Osteocyte (in vitro differentiated cells): ENCODE results near the gene ZNF532. TPM values are rescaled to one million over a fixed set of nuclear protein-coding genes. Genes with fewer than 3 reads are reported as not detected.

Source experiments
- DNase-seq: peaks from one replicate; pipeline ENCODE4 v3.0.0; 2021; ENCODE audit warnings: mixed read lengths; ENCODE audit not compliant: unreplicated experiment; ENCODE audit errors: extremely low spot score
- H3K27ac Mint-ChIP-seq: one replicate; pipeline ENCODE4 v1.8.0; 2021; ENCODE audit warnings: mild to moderate bottlenecking, mixed read lengths; ENCODE audit not compliant: unreplicated experiment
- H3K27me3 Mint-ChIP-seq: one replicate; pipeline ENCODE4 v1.8.0; 2021; ENCODE audit warnings: mixed read lengths; ENCODE audit not compliant: unreplicated experiment
- H3K36me3 Mint-ChIP-seq: one replicate; pipeline ENCODE4 v1.8.0; 2021; ENCODE audit warnings: mixed read lengths; ENCODE audit not compliant: unreplicated experiment
- H3K4me1 Mint-ChIP-seq: one replicate; pipeline ENCODE4 v1.8.0; 2021; ENCODE audit warnings: mixed read lengths; ENCODE audit not compliant: unreplicated experiment
- H3K4me3 Mint-ChIP-seq: one replicate; pipeline ENCODE4 v1.8.0; 2021; ENCODE audit warnings: mild to moderate bottlenecking, moderate library complexity, mixed read lengths; ENCODE audit not compliant: unreplicated experiment
- H3K9me3 Mint-ChIP-seq: one replicate; pipeline ENCODE4 v1.8.0; 2021; ENCODE audit warnings: mixed read lengths; ENCODE audit not compliant: unreplicated experiment
- total RNA-seq: library from RNA; stranded (reverse); gene quantifications from 2 replicates; pipeline ENCODE4 v1.2.1, GENCODE V29; 2021
- TF ChIP-seq, protein P1 (sequence below): fragments of 200-600 bp; sonication (generic); IDR thresholded peaks from 2 replicates; pipeline ENCODE4 v1.5.0; 2021; ENCODE audit warnings: antibody characterized with exemption, mild to moderate bottlenecking, moderate library complexity

ZNF532 gene
- total RNA-seq, 1 donor from 2014 or later, result 92.7 TPM

DNA sequence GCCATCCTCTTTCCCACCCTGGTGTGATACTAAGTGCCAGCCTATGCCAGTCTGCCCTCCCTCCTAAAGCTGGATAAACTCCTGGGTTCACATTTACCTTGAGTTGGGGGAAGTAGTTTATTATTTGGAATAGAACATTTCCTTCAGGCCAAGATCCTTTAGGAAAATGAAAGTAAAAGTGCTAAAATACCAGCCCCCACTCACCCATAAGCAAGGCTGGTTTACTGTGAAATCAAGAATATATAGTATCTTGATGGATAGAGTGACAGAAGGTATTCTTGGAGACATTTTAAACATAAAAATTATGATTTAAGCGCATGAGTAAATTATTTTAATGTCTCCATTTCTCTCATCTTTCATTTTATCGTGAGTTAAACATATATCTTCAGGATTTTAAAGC is 27.1 kb downstream of the ZNF532 start:
- Mint-ChIP-seq H3K36me3 (peaks cover 17% of the 10 kb centered on the region), H3K27me3 (no peaks in the 10 kb centered on the region), H3K27ac (peak overlapping the region; percentile 96), H3K9me3 (no peaks in the 10 kb centered on the region), H3K4me1 (peaks cover 44% of the 10 kb centered on the region), H3K4me3 (peak overlapping the region; percentile 58)
- TF ChIP-seq, protein P1, sequence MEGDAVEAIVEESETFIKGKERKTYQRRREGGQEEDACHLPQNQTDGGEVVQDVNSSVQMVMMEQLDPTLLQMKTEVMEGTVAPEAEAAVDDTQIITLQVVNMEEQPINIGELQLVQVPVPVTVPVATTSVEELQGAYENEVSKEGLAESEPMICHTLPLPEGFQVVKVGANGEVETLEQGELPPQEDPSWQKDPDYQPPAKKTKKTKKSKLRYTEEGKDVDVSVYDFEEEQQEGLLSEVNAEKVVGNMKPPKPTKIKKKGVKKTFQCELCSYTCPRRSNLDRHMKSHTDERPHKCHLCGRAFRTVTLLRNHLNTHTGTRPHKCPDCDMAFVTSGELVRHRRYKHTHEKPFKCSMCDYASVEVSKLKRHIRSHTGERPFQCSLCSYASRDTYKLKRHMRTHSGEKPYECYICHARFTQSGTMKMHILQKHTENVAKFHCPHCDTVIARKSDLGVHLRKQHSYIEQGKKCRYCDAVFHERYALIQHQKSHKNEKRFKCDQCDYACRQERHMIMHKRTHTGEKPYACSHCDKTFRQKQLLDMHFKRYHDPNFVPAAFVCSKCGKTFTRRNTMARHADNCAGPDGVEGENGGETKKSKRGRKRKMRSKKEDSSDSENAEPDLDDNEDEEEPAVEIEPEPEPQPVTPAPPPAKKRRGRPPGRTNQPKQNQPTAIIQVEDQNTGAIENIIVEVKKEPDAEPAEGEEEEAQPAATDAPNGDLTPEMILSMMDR, result no peak
- no peak for DNase-seq

DNA sequence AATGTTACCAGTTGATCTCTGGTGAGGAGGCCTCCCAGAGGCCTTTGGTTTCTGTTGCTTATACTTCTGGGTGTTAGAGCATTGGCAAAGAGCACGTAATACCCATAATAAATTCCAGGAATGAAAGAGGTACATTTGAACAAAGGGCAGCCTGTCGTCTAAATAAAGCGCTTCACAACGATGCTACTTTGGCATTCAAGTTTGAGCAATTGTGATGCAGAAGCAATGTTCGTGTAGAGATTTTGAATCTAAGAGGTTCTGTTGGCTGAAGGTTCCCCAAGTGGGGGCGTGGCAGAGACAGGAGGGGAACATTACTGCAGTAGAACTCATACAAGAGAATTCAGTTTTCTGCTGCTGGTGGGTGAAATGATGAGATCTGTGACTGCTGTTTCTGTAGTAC is 27.8 kb downstream of the ZNF532 start:
- TF ChIP-seq, protein P1, result no peak
- H3K27ac Mint-ChIP-seq, result peak overlapping the region; percentile 96
- peaks cover 17% of the 10 kb centered on the region for H3K36me3 Mint-ChIP-seq
- H3K27me3 Mint-ChIP-seq, result no peaks in the 10 kb centered on the region
- no peak overlapping the region for H3K4me3 Mint-ChIP-seq
- H3K9me3 Mint-ChIP-seq, result no peaks in the 10 kb centered on the region
- peaks cover 40% of the 10 kb centered on the region for H3K4me1 Mint-ChIP-seq
- DNase-seq, result no peak

DNA sequence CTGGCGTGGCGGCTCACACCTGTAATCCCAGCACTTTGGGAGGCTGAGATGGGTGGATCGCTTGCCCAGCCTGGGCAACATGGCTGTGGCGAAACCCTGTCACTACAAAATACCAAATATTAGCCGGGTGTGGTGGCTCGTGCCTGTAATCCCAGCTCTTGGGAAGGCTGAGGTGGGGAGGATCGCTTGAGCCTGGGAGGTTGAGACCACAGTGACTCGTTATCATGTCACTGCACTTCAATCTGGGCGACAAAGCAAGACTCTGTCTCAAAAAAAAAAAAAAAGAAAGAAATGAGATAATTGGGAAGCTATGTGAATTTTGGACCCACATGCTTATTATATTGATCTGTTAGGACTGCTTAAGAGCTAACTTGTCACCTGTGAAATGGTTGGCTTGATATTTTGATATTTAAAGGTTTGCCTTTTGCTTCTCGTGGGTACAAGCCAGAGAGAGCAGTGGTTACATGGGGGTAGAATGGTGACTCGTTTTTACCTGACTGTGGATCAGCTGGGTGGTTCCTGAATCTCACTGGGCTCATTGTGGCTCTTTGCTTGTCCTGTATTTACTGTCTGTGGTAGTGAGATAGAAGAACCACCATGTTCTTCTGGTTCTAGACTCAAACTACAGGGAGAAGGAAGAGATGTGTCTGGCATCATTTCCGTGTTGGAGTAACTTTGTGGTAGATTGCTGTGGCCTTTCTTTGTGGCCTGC is 28.9 kb downstream of the ZNF532 start:
- H3K27ac Mint-ChIP-seq, result peak overlapping the region; percentile 38
- H3K36me3 Mint-ChIP-seq, result peaks cover 17% of the 10 kb centered on the region
- H3K27me3 Mint-ChIP-seq, result no peaks in the 10 kb centered on the region
- no peak for DNase-seq
- peaks cover 38% of the 10 kb centered on the region for H3K4me1 Mint-ChIP-seq
- TF ChIP-seq, protein P1, result no peak
- H3K4me3 Mint-ChIP-seq, result no peak overlapping the region
- no peaks in the 10 kb centered on the region for H3K9me3 Mint-ChIP-seq

DNA sequence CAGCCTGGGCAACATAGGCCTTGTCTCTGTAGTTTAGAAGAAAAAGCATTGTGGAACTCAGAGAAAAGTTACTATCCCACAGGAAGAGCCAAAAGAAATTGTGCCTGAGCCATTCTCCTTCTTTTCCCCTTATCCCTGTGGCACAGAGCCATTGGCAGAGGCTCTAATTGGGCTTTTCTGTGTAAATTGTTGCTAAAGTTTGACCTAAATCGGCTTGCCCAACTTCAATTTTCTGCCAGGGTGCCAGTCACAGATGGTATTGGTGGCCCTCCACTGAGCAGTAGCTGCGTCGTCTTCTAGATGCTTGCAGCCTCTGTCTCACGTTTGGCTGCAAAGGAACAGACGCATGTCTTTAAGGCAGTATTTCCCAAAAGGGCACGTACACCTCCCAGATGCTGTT is 30.3 kb downstream of the ZNF532 start:
- TF ChIP-seq, protein P1, result no peak
- Mint-ChIP-seq H3K27me3 (no peaks in the 10 kb centered on the region), H3K9me3 (no peaks in the 10 kb centered on the region), H3K36me3 (peaks cover 17% of the 10 kb centered on the region), H3K27ac (no peak overlapping the region), H3K4me3 (no peak overlapping the region), H3K4me1 (peaks cover 44% of the 10 kb centered on the region)
- no peak for DNase-seq

DNA sequence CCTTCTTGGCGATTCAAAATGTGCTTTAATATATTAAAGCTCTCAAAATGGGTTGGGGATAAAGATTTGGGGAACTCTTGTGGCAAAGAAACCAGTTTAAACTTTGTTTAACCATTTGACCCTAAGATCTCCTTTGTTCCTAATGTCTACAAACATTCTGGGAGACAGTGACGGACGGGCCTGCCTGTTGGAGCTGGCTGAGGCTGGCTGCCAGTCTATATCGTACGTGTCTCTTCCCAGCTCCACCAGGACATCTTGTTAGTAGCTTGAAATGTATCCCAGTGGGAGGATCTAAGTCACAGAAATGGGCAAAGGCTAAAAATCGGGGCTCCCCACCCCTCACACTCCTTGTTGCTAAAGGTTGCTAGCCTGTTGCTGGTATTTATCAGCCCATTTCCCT is 30.7 kb downstream of the ZNF532 start:
- peaks cover 48% of the 10 kb centered on the region for H3K4me1 Mint-ChIP-seq
- H3K4me3 Mint-ChIP-seq, result no peak overlapping the region
- no peaks in the 10 kb centered on the region for H3K9me3 Mint-ChIP-seq
- H3K27ac Mint-ChIP-seq, result peak overlapping the region; percentile 31
- no peak for DNase-seq
- TF ChIP-seq, protein P1, result no peak
- H3K27me3 Mint-ChIP-seq, result no peaks in the 10 kb centered on the region
- H3K36me3 Mint-ChIP-seq, result peaks cover 16% of the 10 kb centered on the region
